Mucosa of gallbladder (tissue), 1 donor: ENCODE measurements around the gene TBCEL. TPM values are rescaled to one million over a fixed set of nuclear protein-coding genes. Genes with fewer than 3 reads are reported as not detected.

Source experiments
- DNase-seq: peaks from one replicate; pipeline ENCODE4 v3.0.0-alpha.2; 2020; ENCODE audit warnings: low spot score
- total RNA-seq: library from RNA; stranded (reverse); gene quantifications from one replicate; pipeline ENCODE4 v1.2.1, GENCODE V29; 2021
- donor health status: DM: no; HTN: no; CAD: no.

The TBCEL gene
- total RNA-seq, 1 donor from 2014 or later: 27.4 TPM

DNA sequence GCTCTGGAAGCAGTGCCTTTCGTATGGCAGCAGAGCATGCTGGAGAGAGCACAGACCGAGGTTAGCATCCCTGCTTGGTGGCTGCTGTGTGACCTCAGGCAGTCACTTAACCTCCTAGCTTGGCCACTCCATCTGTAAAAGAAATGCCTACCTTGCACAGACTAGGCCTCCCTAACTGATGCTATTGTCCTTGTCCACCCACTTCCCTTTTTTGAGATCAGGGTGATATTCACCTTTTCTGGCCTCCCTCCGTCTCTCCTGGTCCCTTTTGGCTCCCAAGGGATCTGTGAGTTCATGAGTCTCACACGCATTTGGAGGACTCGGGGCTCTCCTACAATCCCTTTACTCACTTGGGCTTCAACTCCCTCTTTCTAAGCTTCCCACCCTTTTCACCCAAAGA is 114.4 kb downstream of the TBCEL start:
- no peak for DNase-seq

DNA sequence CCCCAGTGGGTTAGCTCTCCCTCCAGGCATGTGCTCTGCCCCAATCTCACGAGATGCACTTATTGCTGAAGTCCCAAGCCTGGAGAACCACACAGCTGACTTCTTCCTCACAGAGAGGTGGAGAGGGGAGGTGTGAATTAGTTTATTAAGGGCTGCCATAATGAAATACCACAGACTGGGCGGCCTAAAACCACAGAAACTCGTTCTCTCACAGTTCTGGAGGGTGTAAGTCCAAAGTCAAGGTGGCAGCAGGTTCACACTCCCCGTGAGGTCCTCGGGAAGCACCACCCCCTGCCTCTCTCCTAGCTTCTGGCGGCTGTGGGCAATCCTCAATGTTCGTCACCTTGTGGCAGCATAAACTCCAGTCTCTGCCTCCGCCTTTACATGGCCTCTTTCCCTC is 116.5 kb downstream of the TBCEL start:
- no peak for DNase-seq

Other genes with a start within 250 kb of the TBCEL start
- 0.92 TPM for gene TECTA, start 77.1 kb downstream of the TBCEL start, total RNA-seq